ENCODE measurements around the gene SPG7. TPM values are rescaled to one million over a fixed set of nuclear protein-coding genes. Genes with fewer than 3 reads are reported as not detected.

The SPG7 gene
- total RNA-seq, 4 donors from 2014 or later = 58.8 to 94.3 (median 83.3) TPM

DNA sequence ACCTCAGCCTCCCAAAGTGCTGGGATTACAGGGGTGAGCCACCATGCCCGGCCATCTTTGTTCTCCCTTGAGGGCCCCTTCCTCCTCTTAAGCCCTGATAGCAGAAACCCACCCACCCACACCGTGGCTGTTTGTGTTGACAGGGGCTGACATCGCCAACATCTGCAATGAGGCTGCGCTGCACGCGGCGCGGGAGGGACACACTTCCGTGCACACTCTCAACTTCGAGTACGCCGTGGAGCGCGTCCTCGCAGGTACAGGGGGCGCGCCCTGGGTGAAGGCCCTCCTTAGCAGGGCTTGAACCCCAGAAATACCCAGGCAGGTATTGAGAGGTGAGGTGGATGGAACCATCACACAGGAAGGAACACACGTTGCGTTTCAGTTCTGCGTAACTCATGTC is 39.7 kb downstream of the SPG7 start:
- WGBS = 98% methylated on average over 20 of the region's 20 CpGs
- peaks cover 59 to 94% (median 92%) of the 10 kb centered on the region in 4 donors for H3K36me3 ChIP-seq
- H3K27ac ChIP-seq (replicated peaks in 1 of 4) = no peak overlapping the region
- H3K4me1 ChIP-seq = no peaks in the 10 kb centered on the region
- intact Hi-C loops (cut with DNase I) = no loop called here
- no peaks in the 10 kb centered on the region for H3K9me3 ChIP-seq
- TF ChIP-seq POLR2AphosphoS5 (IDR thresholded peaks at IDR 0.05) = no peak
- TF ChIP-seq POLR2A (IDR thresholded peaks at IDR 0.05; ENCODE audit: low read depth) = no peak
- TF ChIP-seq EP300 (IDR thresholded peaks at IDR 0.05) = no peak
- TF ChIP-seq, protein P1, sequence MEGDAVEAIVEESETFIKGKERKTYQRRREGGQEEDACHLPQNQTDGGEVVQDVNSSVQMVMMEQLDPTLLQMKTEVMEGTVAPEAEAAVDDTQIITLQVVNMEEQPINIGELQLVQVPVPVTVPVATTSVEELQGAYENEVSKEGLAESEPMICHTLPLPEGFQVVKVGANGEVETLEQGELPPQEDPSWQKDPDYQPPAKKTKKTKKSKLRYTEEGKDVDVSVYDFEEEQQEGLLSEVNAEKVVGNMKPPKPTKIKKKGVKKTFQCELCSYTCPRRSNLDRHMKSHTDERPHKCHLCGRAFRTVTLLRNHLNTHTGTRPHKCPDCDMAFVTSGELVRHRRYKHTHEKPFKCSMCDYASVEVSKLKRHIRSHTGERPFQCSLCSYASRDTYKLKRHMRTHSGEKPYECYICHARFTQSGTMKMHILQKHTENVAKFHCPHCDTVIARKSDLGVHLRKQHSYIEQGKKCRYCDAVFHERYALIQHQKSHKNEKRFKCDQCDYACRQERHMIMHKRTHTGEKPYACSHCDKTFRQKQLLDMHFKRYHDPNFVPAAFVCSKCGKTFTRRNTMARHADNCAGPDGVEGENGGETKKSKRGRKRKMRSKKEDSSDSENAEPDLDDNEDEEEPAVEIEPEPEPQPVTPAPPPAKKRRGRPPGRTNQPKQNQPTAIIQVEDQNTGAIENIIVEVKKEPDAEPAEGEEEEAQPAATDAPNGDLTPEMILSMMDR (IDR thresholded peaks at IDR 0.05) = no peak
- DNase-seq (ENCODE audit: extremely low spot score) = no peak
- no peak overlapping the region for H3K4me3 ChIP-seq
- no peaks in the 10 kb centered on the region for H3K27me3 ChIP-seq

DNA sequence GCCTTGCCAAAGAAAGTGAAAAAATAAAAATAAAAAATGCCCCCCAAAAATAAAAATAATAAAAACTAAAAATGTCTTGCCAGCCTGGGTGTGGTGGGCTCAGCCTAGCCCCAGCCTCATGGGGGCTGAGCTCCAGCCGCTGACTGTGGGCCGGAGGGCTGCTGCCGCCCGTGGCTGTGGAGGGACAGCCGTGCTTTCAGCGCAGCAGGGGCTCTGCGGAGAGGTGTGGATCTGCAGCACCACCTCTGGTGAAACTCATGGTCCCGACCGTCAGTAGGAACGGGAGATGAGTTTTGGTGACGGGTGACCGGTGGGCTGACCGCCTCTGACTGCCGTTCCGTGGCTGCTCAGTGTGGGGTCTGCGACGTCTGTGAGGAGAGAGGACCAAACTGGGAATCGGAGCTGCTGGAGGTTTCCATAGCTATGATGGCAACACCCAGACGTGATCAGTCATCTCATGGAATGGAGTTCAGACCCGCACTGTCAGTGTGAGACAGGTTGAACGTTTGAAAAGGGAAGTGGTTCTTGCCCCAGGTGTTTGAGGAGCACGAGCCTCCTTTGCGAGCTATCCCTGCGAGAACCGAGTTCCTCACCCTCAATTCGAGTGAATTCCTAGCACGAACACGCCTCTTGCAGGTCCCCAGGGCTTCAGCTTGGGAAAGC is 40.3 kb downstream of the SPG7 start:
- Histone ChIP-seq H3K4me1 (no peaks in the 10 kb centered on the region), H3K27ac (replicated peaks in 1 of 4) (no peak overlapping the region), H3K9me3 (no peaks in the 10 kb centered on the region), H3K4me3 (no peak overlapping the region), H3K36me3 (peaks cover 65 to 98% (median 97%) of the 10 kb centered on the region in 4 donors), H3K27me3 (no peaks in the 10 kb centered on the region)
- TF ChIP-seq, protein P1 (IDR thresholded peaks at IDR 0.05) = no peak
- TF ChIP-seq POLR2A (IDR thresholded peaks at IDR 0.05; ENCODE audit: low read depth) (no peak), EP300 (IDR thresholded peaks at IDR 0.05) (no peak), POLR2AphosphoS5 (IDR thresholded peaks at IDR 0.05) (no peak)
- intact Hi-C loops (cut with DNase I) = no loop called here
- no peak for DNase-seq (ENCODE audit: extremely low spot score)
- 85% methylated on average over 22 of the region's 28 CpGs for WGBS

DNA sequence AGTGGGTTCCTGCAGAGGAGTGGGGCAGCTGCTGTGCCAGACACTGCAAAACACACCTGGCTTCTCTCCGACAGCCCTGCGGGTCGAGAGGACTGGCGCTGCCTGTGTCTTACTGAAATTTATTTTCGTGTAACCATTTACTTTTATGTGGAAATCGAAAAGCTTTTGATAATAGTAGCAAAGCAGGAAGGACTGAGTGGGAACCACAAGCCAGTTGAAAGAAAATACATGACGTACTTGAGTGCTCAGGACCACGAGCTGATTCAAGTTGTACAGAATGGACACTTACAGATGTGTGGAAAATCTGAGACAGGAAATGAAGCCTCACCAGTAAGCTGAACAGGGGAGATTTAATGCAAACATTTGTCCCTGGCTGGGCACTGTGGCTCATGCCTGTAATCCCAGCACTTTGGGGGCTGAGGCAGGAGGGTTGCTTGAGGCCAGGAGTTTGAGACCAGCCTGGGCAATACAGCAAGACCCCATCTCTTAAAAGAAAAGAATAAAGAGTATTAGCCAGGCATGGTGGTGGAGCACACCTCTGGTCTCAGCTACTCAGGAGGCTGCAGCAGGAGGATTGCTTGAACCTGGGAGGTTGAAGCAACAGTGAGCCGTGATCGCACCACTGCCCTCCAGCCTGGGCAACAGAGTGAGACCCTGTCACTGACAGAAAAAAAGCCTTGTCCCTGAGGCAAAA is 41.0 kb downstream of the SPG7 start:
- Histone ChIP-seq H3K4me1 (no peaks in the 10 kb centered on the region), H3K27ac (replicated peaks in 1 of 4) (no peak overlapping the region), H3K4me3 (no peak overlapping the region), H3K27me3 (no peaks in the 10 kb centered on the region), H3K9me3 (no peaks in the 10 kb centered on the region), H3K36me3 (peaks cover 72 to 100% (median 99%) of the 10 kb centered on the region in 4 donors)
- no peak for DNase-seq (ENCODE audit: extremely low spot score)
- WGBS = 88% methylated on average over 6 of the region's 10 CpGs
- TF ChIP-seq POLR2A (IDR thresholded peaks at IDR 0.05; ENCODE audit: low read depth) (no peak), POLR2AphosphoS5 (IDR thresholded peaks at IDR 0.05) (no peak), EP300 (IDR thresholded peaks at IDR 0.05) (no peak)
- TF ChIP-seq, protein P1 (IDR thresholded peaks at IDR 0.05) = no peak
- intact Hi-C loops (cut with DNase I) = no loop called here

DNA sequence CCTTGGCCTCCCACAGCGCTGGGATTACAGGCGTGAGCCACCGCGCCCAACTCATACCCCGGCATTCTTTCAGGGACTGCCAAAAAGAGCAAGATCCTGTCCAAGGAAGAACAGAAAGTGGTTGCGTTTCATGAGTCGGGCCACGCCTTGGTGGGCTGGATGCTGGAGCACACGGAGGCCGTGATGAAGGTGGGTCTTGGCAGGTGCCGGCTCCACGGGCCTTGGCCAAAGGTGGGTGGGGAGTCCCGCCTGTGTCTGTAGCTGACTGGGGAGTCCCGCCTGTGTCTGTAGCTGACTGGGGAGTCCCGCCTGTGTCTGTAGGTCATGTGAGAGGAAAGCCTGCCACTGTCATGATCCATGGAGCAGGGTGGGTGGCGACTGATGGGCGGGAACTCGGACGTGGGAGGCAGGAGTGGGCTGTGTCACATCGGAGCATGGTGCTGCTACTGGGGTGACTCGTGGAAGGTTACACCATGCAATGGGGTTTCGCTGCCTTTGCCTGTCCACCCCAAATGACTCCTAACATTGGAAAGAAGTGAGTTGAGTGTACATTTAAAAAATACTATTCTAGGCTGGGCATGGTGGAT is 42.3 kb downstream of the SPG7 start:
- no peak overlapping the region for H3K4me3 ChIP-seq
- H3K27me3 ChIP-seq = no peaks in the 10 kb centered on the region
- H3K9me3 ChIP-seq = no peaks in the 10 kb centered on the region
- peaks cover 63 to 100% (median 98%) of the 10 kb centered on the region in 4 donors for H3K36me3 ChIP-seq
- H3K4me1 ChIP-seq = no peaks in the 10 kb centered on the region
- DNase-seq (ENCODE audit: extremely low spot score) = no peak
- WGBS = 90% methylated on average over 22 of the region's 22 CpGs
- no peak for TF ChIP-seq POLR2A (IDR thresholded peaks at IDR 0.05; ENCODE audit: low read depth)
- TF ChIP-seq POLR2AphosphoS5 (IDR thresholded peaks at IDR 0.05) = no peak
- TF ChIP-seq, protein P1 (IDR thresholded peaks at IDR 0.05) = no peak
- intact Hi-C loops (cut with DNase I) = no loop called here
- H3K27ac ChIP-seq (replicated peaks in 1 of 4) = no peak overlapping the region
